Measurements from ENCODE around the gene CD1B.

DNA sequence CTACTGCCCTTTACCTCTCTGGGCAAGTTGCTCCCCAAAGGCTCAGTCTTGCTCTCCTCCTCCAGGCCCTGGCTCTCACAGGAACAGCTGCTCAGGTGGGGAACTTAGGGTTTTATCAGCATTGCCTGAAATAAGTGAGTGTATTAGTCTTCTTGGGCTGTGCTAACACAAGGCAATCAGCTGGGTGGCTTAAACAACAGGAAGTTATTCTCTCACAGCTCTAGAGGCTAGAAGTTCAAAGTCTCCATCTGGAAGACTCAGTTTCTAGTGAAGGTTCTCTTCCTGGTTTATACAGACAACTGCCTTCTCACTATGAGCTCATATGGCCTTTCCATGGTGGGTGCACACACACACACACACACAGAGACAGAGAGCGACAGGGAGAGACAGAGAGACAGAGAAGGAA, 44.4 kb downstream of the CD1B start:
- TF ChIP-seq, protein P1, sequence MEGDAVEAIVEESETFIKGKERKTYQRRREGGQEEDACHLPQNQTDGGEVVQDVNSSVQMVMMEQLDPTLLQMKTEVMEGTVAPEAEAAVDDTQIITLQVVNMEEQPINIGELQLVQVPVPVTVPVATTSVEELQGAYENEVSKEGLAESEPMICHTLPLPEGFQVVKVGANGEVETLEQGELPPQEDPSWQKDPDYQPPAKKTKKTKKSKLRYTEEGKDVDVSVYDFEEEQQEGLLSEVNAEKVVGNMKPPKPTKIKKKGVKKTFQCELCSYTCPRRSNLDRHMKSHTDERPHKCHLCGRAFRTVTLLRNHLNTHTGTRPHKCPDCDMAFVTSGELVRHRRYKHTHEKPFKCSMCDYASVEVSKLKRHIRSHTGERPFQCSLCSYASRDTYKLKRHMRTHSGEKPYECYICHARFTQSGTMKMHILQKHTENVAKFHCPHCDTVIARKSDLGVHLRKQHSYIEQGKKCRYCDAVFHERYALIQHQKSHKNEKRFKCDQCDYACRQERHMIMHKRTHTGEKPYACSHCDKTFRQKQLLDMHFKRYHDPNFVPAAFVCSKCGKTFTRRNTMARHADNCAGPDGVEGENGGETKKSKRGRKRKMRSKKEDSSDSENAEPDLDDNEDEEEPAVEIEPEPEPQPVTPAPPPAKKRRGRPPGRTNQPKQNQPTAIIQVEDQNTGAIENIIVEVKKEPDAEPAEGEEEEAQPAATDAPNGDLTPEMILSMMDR (IDR thresholded peaks at IDR 0.05; ENCODE audit: low read depth, low read length): no peak
- TF ChIP-seq POLR2A (IDR thresholded peaks at IDR 0.05; ENCODE audit: extremely low read depth, insufficient read length): no peak
